ENCODE data around the gene LRP1B.

LRP1B gene

GRCh38 chr2:141967980-141968379 is 162.8 kb downstream of the LRP1B start:
- H4K20me1 ChIP-seq (ENCODE audit: insufficient read depth) = no peaks in the 10 kb centered on the region
- no peaks in the 10 kb centered on the region for H3K79me2 ChIP-seq (ENCODE audit: insufficient read depth, low read depth)
- H3K27ac ChIP-seq = no peak overlapping the region
- no peak for TF ChIP-seq CTCF (conservative IDR thresholded peaks at IDR 0.05; ENCODE audit: low read depth, low read length)
- H3K36me3 ChIP-seq (ENCODE audit: insufficient read depth) = no peaks in the 10 kb centered on the region
- no peaks in the 10 kb centered on the region for H3K27me3 ChIP-seq (ENCODE audit: insufficient read depth, low read depth)
- no peak overlapping the region for H3K4me3 ChIP-seq (IDR thresholded peaks at IDR 0.05; ENCODE audit: insufficient read depth, low read depth, low read length)
- H3K4me2 ChIP-seq = no peak overlapping the region
- H2AFZ ChIP-seq (ENCODE audit: low read depth) = no peak overlapping the region
- no peak overlapping the region for H3K9ac ChIP-seq
- H3K4me1 ChIP-seq (ENCODE audit: low read depth, poor library complexity, severe bottlenecking) = no peaks in the 10 kb centered on the region

DNA sequence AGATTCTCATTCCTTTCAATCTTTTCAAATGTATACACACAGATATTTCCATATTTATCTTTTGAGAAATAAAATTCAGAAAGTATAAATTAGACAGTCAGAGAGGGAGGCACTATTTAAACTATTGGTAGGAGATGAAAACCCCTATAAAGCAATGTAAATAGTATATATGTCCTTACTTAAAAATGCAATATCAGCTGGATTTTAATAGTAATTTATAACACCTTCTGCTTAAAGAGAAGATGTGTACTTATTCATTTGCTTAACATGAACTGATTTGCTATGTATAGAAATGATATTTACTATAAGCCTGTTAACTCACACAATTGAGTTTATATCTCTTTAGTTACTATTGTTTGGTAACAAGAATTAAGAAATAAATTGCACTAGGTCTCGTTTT is 163.3 kb downstream of the LRP1B start:
- no peak overlapping the region for H2AFZ ChIP-seq (ENCODE audit: low read depth)
- no peaks in the 10 kb centered on the region for H3K79me2 ChIP-seq (ENCODE audit: insufficient read depth, low read depth)
- H3K4me1 ChIP-seq (ENCODE audit: low read depth, poor library complexity, severe bottlenecking) = no peaks in the 10 kb centered on the region
- no peak overlapping the region for H3K4me3 ChIP-seq (IDR thresholded peaks at IDR 0.05; ENCODE audit: insufficient read depth, low read depth, low read length)
- no peaks in the 10 kb centered on the region for H4K20me1 ChIP-seq (ENCODE audit: insufficient read depth)
- no peak for TF ChIP-seq CTCF (conservative IDR thresholded peaks at IDR 0.05; ENCODE audit: low read depth, low read length)
- no peaks in the 10 kb centered on the region for H3K36me3 ChIP-seq (ENCODE audit: insufficient read depth)
- no peak overlapping the region for H3K4me2 ChIP-seq
- no peak overlapping the region for H3K9ac ChIP-seq
- no peak overlapping the region for H3K27ac ChIP-seq
- H3K27me3 ChIP-seq (ENCODE audit: insufficient read depth, low read depth) = no peaks in the 10 kb centered on the region

- no peak overlapping the region for H3K9ac ChIP-seq
- no peaks in the 10 kb centered on the region for H4K20me1 ChIP-seq (ENCODE audit: insufficient read depth)
- no peak overlapping the region for H3K27ac ChIP-seq
- no peaks in the 10 kb centered on the region for H3K79me2 ChIP-seq (ENCODE audit: insufficient read depth, low read depth)
- H2AFZ ChIP-seq (ENCODE audit: low read depth) = no peak overlapping the region
- H3K27me3 ChIP-seq (ENCODE audit: insufficient read depth, low read depth) = no peaks in the 10 kb centered on the region
- no peak overlapping the region for H3K4me3 ChIP-seq (IDR thresholded peaks at IDR 0.05; ENCODE audit: insufficient read depth, low read depth, low read length)
- no peak for TF ChIP-seq CTCF (conservative IDR thresholded peaks at IDR 0.05; ENCODE audit: low read depth, low read length)
- H3K36me3 ChIP-seq (ENCODE audit: insufficient read depth) = no peaks in the 10 kb centered on the region
- H3K4me1 ChIP-seq (ENCODE audit: low read depth, poor library complexity, severe bottlenecking) = peaks cover 4% of the 10 kb centered on the region
- no peak overlapping the region for H3K4me2 ChIP-seq
Measured at GRCh38 chr2:141959941-141960340, 170.9 kb downstream of the LRP1B start.

DNA sequence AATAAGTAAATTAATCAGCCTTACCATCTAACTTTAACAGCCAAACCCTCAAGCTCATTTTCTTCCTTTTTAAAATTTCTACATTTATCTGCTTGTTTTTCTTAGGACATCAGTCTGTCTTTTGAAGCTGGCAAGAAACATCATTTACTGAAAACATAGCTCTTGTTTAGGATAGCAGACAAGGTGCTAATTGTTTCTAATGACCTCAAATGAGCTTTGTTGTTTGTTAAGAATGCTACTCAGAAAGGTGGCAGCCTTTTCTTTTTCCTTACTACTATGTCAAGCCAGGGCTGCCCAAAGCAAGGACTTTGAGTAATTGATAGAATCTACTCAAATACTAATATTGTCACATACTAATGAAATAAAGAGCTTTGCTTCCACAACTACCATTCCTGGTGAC is 171.8 kb downstream of the LRP1B start:
- no peaks in the 10 kb centered on the region for H3K79me2 ChIP-seq (ENCODE audit: insufficient read depth, low read depth)
- no peak for TF ChIP-seq CTCF (conservative IDR thresholded peaks at IDR 0.05; ENCODE audit: low read depth, low read length)
- H3K4me3 ChIP-seq (IDR thresholded peaks at IDR 0.05; ENCODE audit: insufficient read depth, low read depth, low read length) = no peak overlapping the region
- no peak overlapping the region for H3K27ac ChIP-seq
- no peaks in the 10 kb centered on the region for H3K36me3 ChIP-seq (ENCODE audit: insufficient read depth)
- H2AFZ ChIP-seq (ENCODE audit: low read depth) = no peak overlapping the region
- peaks cover 4% of the 10 kb centered on the region for H3K4me1 ChIP-seq (ENCODE audit: low read depth, poor library complexity, severe bottlenecking)
- no peak overlapping the region for H3K4me2 ChIP-seq
- no peaks in the 10 kb centered on the region for H4K20me1 ChIP-seq (ENCODE audit: insufficient read depth)
- H3K27me3 ChIP-seq (ENCODE audit: insufficient read depth, low read depth) = no peaks in the 10 kb centered on the region
- no peak overlapping the region for H3K9ac ChIP-seq

Measured in KMS-11 (cell line).